GM19324 (cell line): ENCODE data around the gene ISG15.
"Not testable (repeated sequence)": the region's sequence is repeated elsewhere in the genome, so short reads cannot be mapped to it uniquely, and the experiment has no call there.

Source experiments
- ATAC-seq: cut with Tn5 transposase; IDR thresholded peaks from one replicate; pipeline ENCODE4 v1.9.1; 2021; ENCODE audit warnings: mild to moderate bottlenecking, moderate library complexity; ENCODE audit not compliant: unreplicated experiment, low FRiP score

Gene ISG15

DNA sequence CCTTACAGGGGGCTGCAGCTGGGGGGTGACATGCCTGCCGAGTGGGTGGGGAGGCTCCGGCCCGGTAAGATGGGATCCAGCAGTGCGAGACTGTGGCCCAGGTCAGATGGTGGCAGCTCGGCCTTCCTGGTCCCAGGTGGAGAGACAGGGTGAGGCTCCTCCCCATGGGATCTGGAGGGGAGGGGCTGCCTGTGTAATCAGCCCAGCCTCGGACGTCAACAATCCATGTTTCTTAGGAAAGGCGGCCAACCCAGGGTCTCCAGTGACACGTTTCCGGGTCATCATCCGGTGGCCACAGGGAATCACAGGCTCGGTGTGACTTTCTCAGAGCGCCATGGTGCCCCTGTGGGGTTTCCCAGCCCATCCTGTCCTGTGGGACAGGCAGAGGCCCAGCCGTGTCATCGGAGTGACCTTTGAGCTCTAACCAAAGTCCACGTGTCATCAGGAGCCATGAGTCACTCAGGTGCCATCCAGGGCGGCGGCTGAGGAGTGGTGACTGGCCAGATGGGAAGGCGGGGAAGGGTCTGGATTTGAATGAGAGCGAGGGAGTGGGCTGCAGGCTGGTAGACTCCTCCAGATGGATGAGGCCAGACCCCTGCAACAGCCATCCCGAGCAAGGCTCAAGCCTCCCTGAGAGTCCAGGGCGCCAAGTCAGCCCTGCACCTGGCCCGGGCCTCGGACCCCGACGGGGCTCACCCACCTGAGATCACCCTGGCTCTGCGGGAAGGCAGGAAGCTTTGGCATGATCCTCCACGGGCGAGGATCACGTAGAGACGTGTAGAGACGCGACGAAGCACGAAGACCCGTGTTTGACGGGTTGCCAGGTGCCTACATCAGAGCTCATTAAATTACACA is 6.8 kb upstream of the ISG15 start:
- ATAC-seq: no peak

DNA sequence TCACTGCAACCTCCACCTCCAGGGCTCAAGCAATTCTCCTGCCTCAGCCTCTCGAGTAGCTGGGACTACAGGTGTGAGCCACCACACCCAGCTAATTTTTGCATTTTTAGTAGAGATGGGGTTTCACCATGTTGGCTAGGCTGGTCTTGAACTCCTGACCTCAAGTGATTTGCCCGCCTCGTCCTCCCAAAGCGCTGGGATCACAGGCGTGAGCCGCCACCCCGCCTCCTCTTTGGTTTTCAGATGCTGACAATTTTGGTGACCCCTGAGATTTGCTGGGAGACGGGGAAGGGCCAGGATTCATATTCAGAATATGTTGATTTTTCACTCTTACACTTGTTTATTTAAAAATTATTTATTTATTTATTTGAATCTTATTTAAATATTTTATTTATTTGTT is 3.2 kb upstream of the ISG15 start:
- not testable (repeated sequence) for ATAC-seq

DNA sequence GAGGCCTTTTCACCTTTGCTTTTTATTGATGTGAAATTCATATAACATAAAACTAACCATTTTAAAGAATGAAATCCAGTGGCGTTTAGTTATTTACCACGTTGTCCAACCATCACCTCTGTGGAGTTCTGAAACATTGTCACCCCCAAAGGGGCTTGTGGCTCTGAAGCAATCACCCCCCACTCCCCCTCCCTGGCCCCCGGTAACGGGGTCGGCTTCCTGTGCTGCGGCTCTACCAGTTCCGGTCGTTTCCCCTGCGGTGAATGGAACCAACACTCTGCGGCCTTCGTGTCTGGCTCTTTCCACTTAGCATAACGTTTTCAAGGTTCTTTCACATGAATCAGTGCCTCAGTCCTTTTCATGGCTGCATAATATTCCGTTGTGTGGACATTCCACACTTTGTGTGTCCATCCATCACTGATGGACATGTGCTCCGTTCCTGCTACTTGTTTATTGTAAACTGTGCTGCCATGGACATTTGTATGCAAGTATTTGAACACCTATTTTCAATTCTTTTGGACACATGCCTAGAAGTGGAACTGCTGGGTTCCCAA is 1.8 kb upstream of the ISG15 start:
- ATAC-seq: no peak

DNA sequence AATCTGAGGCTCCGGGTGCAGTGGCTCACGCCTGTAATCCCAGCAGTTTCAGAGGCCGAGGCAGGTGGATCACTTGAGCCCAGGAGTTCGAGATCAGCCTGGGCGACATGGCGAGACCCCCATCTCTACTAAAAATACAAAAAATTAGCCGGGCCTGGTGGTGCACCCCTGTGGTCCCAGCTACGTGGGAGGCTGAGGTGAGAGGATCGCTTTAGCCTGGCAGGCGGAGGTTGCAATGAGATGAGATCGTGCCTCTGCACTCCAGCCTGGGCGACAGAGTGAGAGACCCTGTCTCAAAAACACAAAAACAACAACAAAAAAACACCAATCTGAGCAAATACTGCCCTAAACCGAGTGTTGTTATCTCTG is 577 bp upstream of the ISG15 start:
- not testable (repeated sequence) for ATAC-seq

DNA sequence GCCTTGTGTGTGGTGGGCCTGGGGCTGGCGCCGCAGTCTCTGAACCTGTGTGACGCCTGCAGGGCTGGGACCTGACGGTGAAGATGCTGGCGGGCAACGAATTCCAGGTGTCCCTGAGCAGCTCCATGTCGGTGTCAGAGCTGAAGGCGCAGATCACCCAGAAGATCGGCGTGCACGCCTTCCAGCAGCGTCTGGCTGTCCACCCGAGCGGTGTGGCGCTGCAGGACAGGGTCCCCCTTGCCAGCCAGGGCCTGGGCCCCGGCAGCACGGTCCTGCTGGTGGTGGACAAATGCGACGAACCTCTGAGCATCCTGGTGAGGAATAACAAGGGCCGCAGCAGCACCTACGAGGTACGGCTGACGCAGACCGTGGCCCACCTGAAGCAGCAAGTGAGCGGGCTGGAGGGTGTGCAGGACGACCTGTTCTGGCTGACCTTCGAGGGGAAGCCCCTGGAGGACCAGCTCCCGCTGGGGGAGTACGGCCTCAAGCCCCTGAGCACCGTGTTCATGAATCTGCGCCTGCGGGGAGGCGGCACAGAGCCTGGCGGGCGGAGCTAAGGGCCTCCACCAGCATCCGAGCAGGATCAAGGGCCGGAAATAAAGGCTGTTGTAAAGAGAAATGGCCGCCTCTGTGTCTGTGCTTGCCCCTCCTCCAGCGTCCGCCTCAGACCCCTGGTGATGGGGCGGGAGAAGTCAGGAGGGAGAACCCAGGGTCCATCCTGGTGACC is 788 bp downstream of the ISG15 start:
- no peak for ATAC-seq

DNA sequence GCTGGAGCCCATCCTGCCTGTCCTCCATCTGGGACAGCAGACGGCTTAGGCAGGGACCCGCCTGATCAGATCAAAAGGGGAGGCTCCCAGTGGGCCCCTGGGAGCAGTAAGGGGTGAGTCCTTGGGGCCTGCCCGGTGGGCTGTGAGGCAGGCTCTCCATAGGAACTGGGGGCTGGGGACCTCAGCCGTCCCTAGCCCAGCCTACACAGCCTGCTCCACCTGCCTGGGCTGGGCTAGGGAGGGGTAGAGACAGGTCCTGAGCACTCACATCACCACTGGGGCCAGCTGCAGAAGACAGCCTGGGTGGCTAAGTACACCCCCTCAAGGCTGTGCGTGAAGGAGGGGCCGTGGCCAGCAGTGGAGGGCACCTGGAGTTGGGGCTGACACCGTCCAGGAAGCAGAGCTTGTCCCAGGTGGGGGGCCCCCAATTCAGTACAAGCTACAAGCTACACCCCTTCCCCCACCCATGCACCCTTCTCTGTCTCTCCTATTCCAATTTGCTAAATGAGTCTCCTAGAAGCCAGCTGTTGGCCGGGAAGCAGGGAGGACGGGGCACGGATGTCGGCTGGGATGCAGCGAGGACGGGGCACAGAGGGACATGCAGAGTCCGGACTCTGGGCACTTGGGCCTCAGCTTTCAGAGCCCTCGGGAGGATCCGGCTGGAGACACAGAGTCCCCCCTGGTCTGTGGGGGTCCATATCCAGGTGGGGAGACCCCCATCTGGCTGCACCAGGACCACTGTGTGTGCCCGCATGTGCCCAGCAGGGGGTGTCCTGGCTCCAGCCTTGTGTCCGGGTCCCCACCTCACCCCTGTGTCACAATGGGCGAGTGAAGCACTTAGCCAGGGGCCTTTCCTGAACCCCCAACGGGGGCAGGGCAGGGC is 1.7 kb downstream of the ISG15 start:
- no peak for ATAC-seq

DNA sequence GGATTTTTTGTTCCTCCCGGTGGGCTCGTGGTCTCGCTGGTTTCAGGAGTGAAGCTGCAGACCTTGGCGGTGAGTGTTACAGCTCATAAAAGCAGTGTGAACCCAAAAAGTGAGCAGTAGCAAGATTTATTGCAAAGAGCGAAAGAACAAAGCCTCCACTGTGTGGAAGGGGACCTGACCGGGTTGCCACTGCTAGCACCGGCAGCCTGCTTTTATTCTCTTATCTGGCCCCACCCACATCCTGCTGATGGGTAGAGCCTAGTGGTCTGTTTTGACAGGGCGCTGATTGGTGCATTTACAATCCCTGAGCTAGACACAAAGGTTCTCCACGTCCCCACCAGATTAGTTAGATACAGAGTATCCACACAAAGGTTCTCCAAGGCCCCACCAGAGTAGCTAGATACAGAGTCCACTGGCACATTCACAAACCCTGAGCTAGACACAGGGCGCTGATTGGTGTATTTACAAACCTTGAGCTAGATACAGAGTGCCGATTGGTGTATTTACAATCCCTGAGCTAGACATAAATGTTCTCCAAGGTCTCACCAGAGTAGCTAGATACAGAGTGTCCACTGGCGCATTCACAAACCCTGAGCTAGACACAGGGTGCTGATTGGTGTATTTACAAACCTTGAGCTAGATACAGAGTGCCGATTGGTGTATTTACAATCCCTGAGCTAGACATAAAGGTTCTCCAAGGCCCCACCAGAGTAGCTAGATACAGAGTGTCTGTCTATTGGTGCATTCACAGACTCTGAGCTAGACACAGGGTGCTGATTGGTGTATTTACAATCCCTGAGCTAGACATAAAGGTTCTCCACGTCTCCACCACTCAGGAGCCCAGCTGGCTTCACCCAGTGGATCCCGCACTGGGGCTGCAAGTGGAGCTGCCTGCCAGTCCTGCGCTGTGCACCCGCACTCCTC is 4.4 kb downstream of the ISG15 start:
- ATAC-seq: not testable (repeated sequence)

DNA sequence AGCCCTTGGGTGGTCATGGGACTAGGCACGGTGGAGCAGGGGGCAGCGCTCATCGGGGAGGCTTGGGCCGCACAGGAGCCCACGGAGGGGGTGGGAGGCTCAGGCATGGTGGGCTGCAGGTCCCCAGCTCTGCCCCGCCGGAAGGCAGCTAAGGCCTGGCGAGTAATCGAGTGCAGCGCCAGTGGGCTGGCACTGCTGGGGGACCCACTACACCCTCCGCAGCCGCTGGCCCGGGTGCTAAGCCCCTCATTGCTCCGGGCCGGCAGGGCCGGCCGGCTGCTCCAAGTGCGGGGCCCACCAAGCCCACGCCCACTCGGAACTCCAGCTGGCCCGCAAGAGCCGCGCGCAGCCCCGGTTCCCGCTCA is 5.0 kb downstream of the ISG15 start:
- not testable (repeated sequence) for ATAC-seq

DNA sequence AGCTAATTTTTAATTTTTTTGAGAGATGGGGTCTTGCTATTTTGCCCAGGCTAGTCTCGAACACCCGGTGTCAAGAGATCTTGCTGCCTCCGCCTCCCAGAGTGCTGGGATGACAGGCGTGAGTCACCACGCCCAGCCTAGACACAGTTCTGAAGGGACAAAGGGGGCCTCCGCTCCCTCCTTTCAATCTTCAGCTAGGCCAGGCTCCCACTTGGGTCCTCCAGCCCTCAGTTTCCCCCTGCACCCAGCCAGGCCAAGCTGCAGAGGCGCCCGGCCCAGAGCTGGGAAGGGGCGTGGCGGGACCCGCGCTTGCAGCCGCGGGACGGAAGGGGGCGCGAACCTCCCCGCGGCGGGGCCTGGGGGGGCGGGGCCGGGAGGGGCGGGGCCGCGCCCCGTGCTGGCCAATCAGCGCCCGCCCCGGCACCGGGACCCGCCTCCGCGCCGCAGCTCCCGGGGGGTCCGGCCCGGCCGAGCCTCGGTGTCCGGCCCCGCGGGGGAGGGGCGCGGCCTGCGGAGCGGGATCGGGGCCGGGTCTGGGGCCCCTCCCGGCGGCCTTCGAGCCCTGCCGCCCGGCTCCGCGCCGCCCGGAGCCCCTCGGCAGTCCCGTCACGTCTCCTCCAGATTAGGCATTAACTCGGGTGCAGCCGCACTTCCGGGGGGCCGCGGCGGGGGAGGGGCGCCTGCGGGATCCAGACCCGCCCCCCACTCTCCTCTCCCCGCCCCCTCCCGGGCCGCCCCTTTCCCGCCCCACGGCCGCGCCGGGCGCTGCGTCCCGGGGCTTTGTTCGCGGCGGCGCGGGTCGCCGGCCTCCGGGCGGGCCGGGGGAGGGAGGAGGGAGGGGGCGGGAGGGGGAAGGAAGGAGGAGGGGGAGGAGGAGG is 6.1 kb downstream of the ISG15 start:
- ATAC-seq: peak; percentile 77

DNA sequence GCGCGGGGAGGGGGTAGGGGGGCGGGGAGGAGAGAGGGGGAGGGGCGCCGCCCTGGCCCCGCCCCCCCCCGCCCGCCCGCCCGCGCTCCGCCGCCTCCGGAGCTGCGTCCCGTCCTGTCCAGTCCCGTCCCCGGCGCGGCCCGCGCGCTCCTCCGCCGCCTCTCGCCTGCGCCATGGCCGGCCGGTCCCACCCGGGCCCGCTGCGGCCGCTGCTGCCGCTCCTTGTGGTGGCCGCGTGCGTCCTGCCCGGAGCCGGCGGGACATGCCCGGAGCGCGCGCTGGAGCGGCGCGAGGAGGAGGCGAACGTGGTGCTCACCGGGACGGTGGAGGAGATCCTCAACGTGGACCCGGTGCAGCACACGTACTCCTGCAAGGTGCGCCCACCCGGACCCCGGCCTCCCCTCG is 6.7 kb downstream of the ISG15 start, which contains the start of gene AGRN:
TSS of gene AGRN (plus strand) at position 121 of the 405 bp plus-strand sequence. CDS start at position 174, 53 bp downstream.
- ATAC-seq: peak; percentile 47

DNA sequence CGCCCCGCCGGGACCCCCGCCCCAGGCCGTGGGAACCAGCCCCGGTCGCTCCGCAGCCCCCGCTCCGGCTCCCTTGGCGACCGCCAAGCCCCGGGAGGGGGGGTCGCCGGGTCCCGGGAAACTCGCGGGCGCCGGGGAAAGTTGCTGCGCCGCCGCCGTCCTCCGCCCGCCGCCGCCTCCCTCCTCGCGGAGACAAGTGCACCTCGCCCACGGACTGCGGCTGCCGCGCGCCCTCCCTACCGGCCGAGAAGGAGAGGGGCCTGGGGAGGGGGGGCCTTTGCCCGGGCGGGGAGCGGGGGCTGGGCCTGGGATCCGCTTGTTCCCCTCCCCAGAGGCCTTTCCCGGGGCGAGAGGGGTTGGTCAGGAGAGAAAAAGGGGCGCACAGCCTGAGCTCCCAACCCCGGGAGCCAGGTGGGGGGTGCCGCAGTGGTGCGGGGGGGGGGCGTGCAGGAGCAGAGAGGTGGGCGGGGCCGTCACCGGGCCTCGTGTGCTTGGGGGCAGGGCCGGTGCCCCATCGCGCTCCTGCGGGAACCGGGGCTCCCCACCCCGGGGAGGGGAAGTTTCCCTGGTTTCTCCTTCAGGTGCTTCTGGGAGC is 7.2 kb downstream of the ISG15 start:
- ATAC-seq: peak; percentile 26

DNA sequence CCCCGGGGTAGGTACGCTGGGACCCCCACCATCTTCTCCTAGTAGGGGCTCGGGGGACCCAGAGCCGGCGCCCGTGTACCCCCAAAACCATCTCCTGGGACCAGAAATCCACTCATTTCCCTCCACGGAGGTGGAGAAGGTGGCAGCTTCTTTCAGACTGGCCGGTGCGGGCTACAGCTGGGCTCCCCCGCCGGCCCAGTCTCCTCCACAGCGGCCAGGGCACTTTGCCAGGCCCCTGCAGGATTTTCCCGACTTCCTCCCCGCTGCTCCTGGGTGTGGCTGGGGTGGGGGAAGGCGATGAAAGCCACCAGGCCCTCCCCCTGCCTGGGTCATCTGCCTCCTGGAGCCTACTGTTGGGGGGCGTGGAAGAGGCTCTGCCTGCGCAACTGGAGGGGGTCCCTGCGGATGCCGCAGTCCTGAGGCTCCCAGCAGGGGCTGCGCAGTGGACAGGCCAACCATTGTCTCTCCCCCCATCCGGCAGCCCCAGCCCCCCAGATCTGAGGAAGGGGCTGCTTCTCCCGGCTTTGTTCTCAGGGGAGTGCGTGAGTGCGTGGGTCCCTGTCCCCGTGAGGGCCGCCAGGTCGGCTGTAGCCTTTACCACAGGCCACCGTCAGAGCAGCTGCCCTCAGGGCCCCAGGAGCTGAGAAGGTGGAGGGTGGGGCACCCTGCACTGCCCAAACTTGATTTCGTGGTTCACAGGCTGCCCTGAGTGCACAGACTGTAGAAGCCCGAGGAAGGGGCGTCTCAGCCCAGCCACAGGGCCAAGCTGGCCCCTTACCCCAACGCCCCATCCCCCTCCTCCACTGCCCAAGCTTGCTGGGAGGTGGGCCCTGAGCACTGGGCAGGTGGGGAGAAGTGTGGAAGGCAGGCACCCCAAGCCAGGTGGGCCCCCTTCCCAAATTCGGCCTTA is 8.0 kb downstream of the ISG15 start:
- ATAC-seq: no peak

DNA sequence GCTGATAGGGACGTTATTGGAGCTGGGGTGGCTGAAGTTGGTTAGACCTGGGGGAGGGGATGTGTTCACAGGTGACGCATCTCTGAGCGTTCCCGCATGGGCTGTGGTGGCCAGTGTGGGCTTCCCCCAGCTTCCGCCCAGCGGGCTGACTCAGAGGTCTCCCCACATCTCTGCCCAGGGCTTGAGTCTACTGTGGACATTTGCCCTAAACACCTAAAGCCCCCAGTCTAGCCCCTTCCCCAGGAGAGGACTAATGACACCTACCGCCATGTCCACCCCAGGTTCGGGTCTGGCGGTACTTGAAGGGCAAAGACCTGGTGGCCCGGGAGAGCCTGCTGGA is 8.6 kb downstream of the ISG15 start:
- ATAC-seq: no peak

DNA sequence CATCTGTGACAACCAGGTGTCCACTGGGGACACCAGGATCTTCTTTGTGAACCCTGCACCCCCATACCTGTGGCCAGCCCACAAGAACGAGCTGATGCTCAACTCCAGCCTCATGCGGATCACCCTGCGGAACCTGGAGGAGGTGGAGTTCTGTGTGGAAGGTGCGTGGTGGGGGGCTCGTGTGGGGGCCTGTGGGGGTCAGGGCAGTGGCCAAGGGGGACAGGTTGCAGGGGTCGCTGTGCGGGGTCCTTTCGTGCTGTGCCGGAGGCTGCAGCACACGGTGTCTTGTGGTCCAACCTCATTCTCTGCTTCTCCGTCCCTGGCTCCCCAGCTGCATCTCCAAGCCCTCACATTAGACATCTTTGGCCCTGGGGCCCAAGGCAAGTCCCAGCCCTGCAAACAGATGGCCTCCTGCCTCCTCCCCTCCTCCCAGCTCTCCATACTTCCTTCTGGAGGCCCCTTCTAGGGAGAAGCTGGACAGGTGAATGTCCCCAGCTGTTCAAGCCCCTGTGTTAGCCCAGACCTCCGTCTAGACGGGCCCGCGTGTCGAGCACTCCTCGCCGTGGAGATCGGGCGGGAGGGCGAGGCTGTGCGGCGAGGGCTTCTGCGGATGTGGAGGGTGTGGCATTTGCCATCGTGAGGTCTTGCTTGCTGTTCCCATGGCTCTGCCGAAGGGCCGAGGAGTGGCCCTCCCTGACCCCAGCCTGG is 9.2 kb downstream of the ISG15 start:
- ATAC-seq: no peak

DNA sequence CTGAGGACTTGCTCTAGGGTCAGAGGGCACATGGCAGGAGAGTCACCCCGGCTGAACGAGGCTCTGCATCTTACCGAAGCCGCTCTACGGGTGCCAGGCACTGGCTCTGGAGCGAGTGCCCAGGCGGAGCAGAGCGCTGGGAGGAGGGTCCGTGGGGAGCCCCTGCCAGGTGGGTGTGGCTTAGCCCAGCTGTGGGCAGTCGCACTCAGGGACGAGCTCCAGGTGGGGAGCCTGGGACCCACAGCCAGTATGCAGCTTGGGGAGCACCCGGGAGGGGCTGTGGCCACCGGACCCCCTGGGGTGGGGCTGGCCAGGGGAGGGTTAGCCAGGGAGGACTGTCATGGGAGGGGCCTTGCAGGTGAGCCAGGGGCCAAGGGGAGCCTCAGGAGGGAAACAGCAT is 10.4 kb downstream of the ISG15 start:
- no peak for ATAC-seq

DNA sequence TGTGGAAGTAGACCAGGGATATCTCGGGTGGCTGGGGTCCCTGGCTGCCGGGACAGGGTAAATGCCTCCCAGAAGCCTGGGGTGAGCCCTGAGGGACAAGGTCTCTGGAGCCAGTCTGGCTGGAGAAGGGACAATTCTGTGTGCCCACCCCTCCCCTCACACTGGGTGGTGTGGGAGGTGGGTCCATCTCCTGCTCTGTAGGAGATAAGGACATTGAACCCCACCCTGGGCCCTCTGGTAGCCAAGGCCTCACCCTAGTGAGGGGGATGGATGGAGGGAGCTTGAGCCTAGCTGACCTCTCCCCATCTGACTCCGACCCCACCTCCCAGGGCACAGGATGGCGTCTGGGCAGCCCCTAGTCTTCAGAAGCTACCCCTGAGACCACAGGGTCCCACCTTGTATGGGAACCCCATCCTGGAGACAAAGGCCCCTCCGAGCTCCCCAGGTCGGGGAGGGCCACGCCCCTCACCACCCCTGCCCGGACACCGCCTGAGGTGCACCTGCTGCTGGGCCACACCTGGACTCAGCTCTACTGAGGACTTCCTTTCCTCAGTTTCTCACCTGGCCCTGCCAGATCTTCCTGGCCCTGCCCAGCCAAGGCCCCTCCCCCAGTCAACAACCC is 11.0 kb downstream of the ISG15 start:
- ATAC-seq: no peak
